HG03175 (cell line): Measurements from ENCODE around the gene CPAMD8.
"Not testable (repeated sequence)": the region's sequence is repeated elsewhere in the genome, so short reads cannot be mapped to it uniquely, and the experiment has no call there.

Experiments used
- ATAC-seq: cut with Tn5 transposase; IDR thresholded peaks from one replicate; pipeline ENCODE4 v1.9.1; 2021; ENCODE audit warnings: mild to moderate bottlenecking, moderate library complexity; ENCODE audit not compliant: unreplicated experiment

CPAMD8 gene

GRCh38 chr19:16949496-16950023 is 77.0 kb downstream of the CPAMD8 start:
- ATAC-seq, result no peak

- no peak for ATAC-seq
Observed at GRCh38 chr19:16946951-16947940, 79.4 kb downstream of the CPAMD8 start.

GRCh38 chr19:16945762-16946465 is 80.7 kb downstream of the CPAMD8 start:
- no peak for ATAC-seq

GRCh38 chr19:16945364-16945714 is 81.3 kb downstream of the CPAMD8 start:
- ATAC-seq, result no peak

- no peak for ATAC-seq
Observed at GRCh38 chr19:16944626-16945363, 81.8 kb downstream of the CPAMD8 start.

- no peak for ATAC-seq
Observed at GRCh38 chr19:16943942-16944625, 82.5 kb downstream of the CPAMD8 start.

GRCh38 chr19:16943090-16943489 is 83.5 kb downstream of the CPAMD8 start:
- ATAC-seq, result not testable (repeated sequence)

- ATAC-seq, result no peak
Observed at GRCh38 chr19:16942583-16942982, 84.0 kb downstream of the CPAMD8 start.

- no peak for ATAC-seq
Observed at GRCh38 chr19:16940626-16941025, 86.0 kb downstream of the CPAMD8 start.

GRCh38 chr19:16940063-16940462 is 86.5 kb downstream of the CPAMD8 start:
- not testable (repeated sequence) for ATAC-seq

GRCh38 chr19:16938211-16938610 is 88.4 kb downstream of the CPAMD8 start:
- no peak for ATAC-seq

GRCh38 chr19:16937796-16938195 is 88.8 kb downstream of the CPAMD8 start:
- ATAC-seq, result not testable (repeated sequence)

GRCh38 chr19:16936901-16937300 is 89.7 kb downstream of the CPAMD8 start:
- ATAC-seq, result no peak

- ATAC-seq, result no peak
Observed at GRCh38 chr19:16934489-16934888, 92.1 kb downstream of the CPAMD8 start.

- ATAC-seq, result no peak
Observed at GRCh38 chr19:16931306-16931705, 95.3 kb downstream of the CPAMD8 start.

GRCh38 chr19:16930753-16931152 is 95.9 kb downstream of the CPAMD8 start:
- no peak for ATAC-seq

GRCh38 chr19:16928916-16929315 is 97.7 kb downstream of the CPAMD8 start:
- no peak for ATAC-seq

- no peak for ATAC-seq
Observed at GRCh38 chr19:16928351-16928750, 98.3 kb downstream of the CPAMD8 start.

GRCh38 chr19:16927883-16928282 is 98.7 kb downstream of the CPAMD8 start:
- no peak for ATAC-seq

- ATAC-seq, result no peak
Observed at GRCh38 chr19:16922949-16923348, 103.7 kb downstream of the CPAMD8 start.

GRCh38 chr19:16922592-16922934 is 104.0 kb downstream of the CPAMD8 start:
- ATAC-seq, result no peak
